ENCODE measurements around the gene KCTD7. TPM values are rescaled to one million over a fixed set of nuclear protein-coding genes. Genes with fewer than 3 reads are reported as not detected.
A peak's percentile ranks its signal among the peaks of the same experiment; 100 is the strongest.
"Not testable (repeated sequence)": the region's sequence is repeated elsewhere in the genome, so short reads cannot be mapped to it uniquely, and the experiment has no call there.

Gene KCTD7
- total RNA-seq, 4 donors from 2014 or later, result 6.2 to 17.9 (median 6.7) TPM

- Histone ChIP-seq H3K36me3 (peaks cover 71% of the 10 kb centered on the region), H3K27ac (no peak overlapping the region)
Measured at GRCh38 chr7:66641526-66641871, 12.8 kb downstream of the KCTD7 start.

GRCh38 chr7:66642186-66642585 lies 13.5 kb downstream of the KCTD7 start:
- TF ChIP-seq POLR2A (IDR thresholded peaks at IDR 0.05) (no peak), POLR2AphosphoS5 (IDR thresholded peaks at IDR 0.05) (no peak), EP300 (IDR thresholded peaks at IDR 0.05) (no peak), CTCF (IDR thresholded peaks at IDR 0.05) (no peak)
- peaks cover 74% of the 10 kb centered on the region for H3K36me3 ChIP-seq
- WGBS, result 94% methylated on average over 3 of the region's 3 CpGs
- no peak overlapping the region for H3K4me3 ChIP-seq
- no peak for DNase-seq (ENCODE audit: low spot score in 2 of 2)
- no peaks in the 10 kb centered on the region for H3K27me3 ChIP-seq
- H3K9me3 ChIP-seq, result no peaks in the 10 kb centered on the region
- no peak overlapping the region for H3K27ac ChIP-seq
- H3K4me1 ChIP-seq, result no peaks in the 10 kb centered on the region

More at GRCh38 chr7:66641526-66641871, 12.8 kb downstream of the KCTD7 start:
- H3K4me1 ChIP-seq, result no peaks in the 10 kb centered on the region
- TF ChIP-seq POLR2A (IDR thresholded peaks at IDR 0.05) (no peak), POLR2AphosphoS5 (IDR thresholded peaks at IDR 0.05) (no peak), CTCF (IDR thresholded peaks at IDR 0.05) (no peak), EP300 (IDR thresholded peaks at IDR 0.05) (no peak)
- no peak for DNase-seq (ENCODE audit: low spot score in 2 of 2)
- H3K27me3 ChIP-seq, result no peaks in the 10 kb centered on the region
- H3K4me3 ChIP-seq, result no peak overlapping the region
- H3K9me3 ChIP-seq, result no peaks in the 10 kb centered on the region
- WGBS, result 84% methylated on average over 4 of the region's 4 CpGs

GRCh38 chr7:66642932-66643331 lies 14.3 kb downstream of the KCTD7 start:
- Histone ChIP-seq H3K4me1 (no peaks in the 10 kb centered on the region), H3K4me3 (no peak overlapping the region), H3K27ac (no peak overlapping the region), H3K9me3 (no peaks in the 10 kb centered on the region), H3K36me3 (peaks cover 76% of the 10 kb centered on the region), H3K27me3 (no peaks in the 10 kb centered on the region)
- DNase-seq (ENCODE audit: low spot score in 2 of 2), result no peak
- TF ChIP-seq EP300 (IDR thresholded peaks at IDR 0.05) (no peak), CTCF (IDR thresholded peaks at IDR 0.05) (no peak), POLR2A (IDR thresholded peaks at IDR 0.05) (no peak), POLR2AphosphoS5 (IDR thresholded peaks at IDR 0.05) (no peak)

- Histone ChIP-seq H3K4me1 (no peaks in the 10 kb centered on the region), H3K27me3 (no peaks in the 10 kb centered on the region), H3K36me3 (peaks cover 72% of the 10 kb centered on the region), H3K4me3 (no peak overlapping the region), H3K27ac (no peak overlapping the region), H3K9me3 (no peaks in the 10 kb centered on the region)
- no peak for TF ChIP-seq EP300 (IDR thresholded peaks at IDR 0.05)
- TF ChIP-seq CTCF (IDR thresholded peaks at IDR 0.05), result no peak
- TF ChIP-seq POLR2AphosphoS5 (IDR thresholded peaks at IDR 0.05), result no peak
- TF ChIP-seq POLR2A (IDR thresholded peaks at IDR 0.05), result no peak
- WGBS, result 68% methylated on average over 2 of the region's 2 CpGs
- DNase-seq (ENCODE audit: low spot score in 2 of 2), result no peak
Measured at GRCh38 chr7:66643395-66643794, 14.7 kb downstream of the KCTD7 start.

- peaks cover 14% of the 10 kb centered on the region for H3K4me1 ChIP-seq
- H3K4me3 ChIP-seq; H3K9me3 ChIP-seq; H3K27ac ChIP-seq; DNase-seq (ENCODE audit: low spot score in 2 of 2); H3K36me3 ChIP-seq; H3K27me3 ChIP-seq: not testable (repeated sequence)
- 73% methylated on average over 6 of the region's 6 CpGs for WGBS
Measured at GRCh38 chr7:66651026-66651425, 22.3 kb downstream of the KCTD7 start.

GRCh38 chr7:66653719-66654274 lies 25.1 kb downstream of the KCTD7 start:
- DNase-seq (ENCODE audit: low spot score in 2 of 2); H3K27me3 ChIP-seq; H3K9me3 ChIP-seq; H3K36me3 ChIP-seq: not testable (repeated sequence)
- Histone ChIP-seq H3K4me1 (peaks cover 19% of the 10 kb centered on the region), H3K27ac (peak overlapping the region; percentile 99), H3K4me3 (peak overlapping the region; percentile 87)
- peak in 1 of 2 donors; percentile 8 for TF ChIP-seq CTCF (IDR thresholded peaks at IDR 0.05)
- WGBS, result 20% methylated on average over 20 of the region's 41 CpGs

Measured in suprapubic skin (tissue), 4 donors.